Activated naive CD4-positive, alpha-beta T cell (primary cell): ENCODE results near the gene ADD1.

Experiments
- DNase-seq, 4 experiments: peaks; one replicate each; lab custom pipeline; 2025; lab: John Stamatoyannopoulos, UW

ADD1 gene

GRCh38 chr4:2805712-2806389, 37.8 kb upstream of the ADD1 start:
- DNase-seq = no peak

GRCh38 chr4:2806390-2807355, 37.0 kb upstream of the ADD1 start:
- DNase-seq = no peak

GRCh38 chr4:2807571-2807970, 36.1 kb upstream of the ADD1 start:
- no peak for DNase-seq

- DNase-seq = no peak
These were observed 35.6 kb upstream of the ADD1 start for GRCh38 chr4:2808001-2808400.

GRCh38 chr4:2809610-2810180, 33.9 kb upstream of the ADD1 start:
- DNase-seq = no peak

- DNase-seq = no peak
These were observed 33.3 kb upstream of the ADD1 start for GRCh38 chr4:2810388-2810787.

GRCh38 chr4:2811830-2812611, 31.6 kb upstream of the ADD1 start:
- peak in 2 of 4 experiments; percentile 17 to 34 for DNase-seq

- DNase-seq = peak in 1 of 4 experiments; percentile 17
These were observed 30.9 kb upstream of the ADD1 start for GRCh38 chr4:2812612-2813354.

GRCh38 chr4:2813446-2814405, 29.9 kb upstream of the ADD1 start:
- DNase-seq = no peak

GRCh38 chr4:2814627-2815270, 28.9 kb upstream of the ADD1 start:
- no peak for DNase-seq

GRCh38 chr4:2816401-2816954, 27.2 kb upstream of the ADD1 start:
- DNase-seq = no peak

GRCh38 chr4:2817137-2817536, 26.5 kb upstream of the ADD1 start:
- no peak for DNase-seq

GRCh38 chr4:2817701-2818350, 25.8 kb upstream of the ADD1 start:
- peak in 1 of 4 experiments; percentile 39 for DNase-seq

GRCh38 chr4:2818351-2818939, 25.2 kb upstream of the ADD1 start:
- DNase-seq = no peak

GRCh38 chr4:2819244-2820215, 24.1 kb upstream of the ADD1 start:
- no peak for DNase-seq

- DNase-seq = no peak
These were observed 23.2 kb upstream of the ADD1 start for GRCh38 chr4:2820216-2820982.
